T1000 (cell line): Measurements from ENCODE around the gene ARHGEF10L.
A peak's percentile ranks its signal among the peaks of the same experiment; 100 is the strongest.
"Not testable (repeated sequence)": the region's sequence is repeated elsewhere in the genome, so short reads cannot be mapped to it uniquely, and the experiment has no call there.

Experiments used
- DNase-seq: peaks from one replicate; lab custom pipeline; 2025; ENCODE audit warnings: mixed read lengths; lab: John Stamatoyannopoulos, UW

The ARHGEF10L gene

GRCh38 chr1:17539477-17540254 lies at the start of gene ARHGEF10L:
Gene ARHGEF10L, plus strand, starts transcription at chr1:17539698. Its CDS starts 40,898 bp downstream, at chr1:17580596.
- peak; percentile 28 for DNase-seq

- DNase-seq = not testable (repeated sequence)
These were observed 49.6 kb upstream of the ARHGEF10L start for GRCh38 chr1:17489768-17490417.

- not testable (repeated sequence) for DNase-seq
These were observed 48.8 kb upstream of the ARHGEF10L start for GRCh38 chr1:17490667-17491066.

GRCh38 chr1:17494114-17494729 lies 45.3 kb upstream of the ARHGEF10L start:
- DNase-seq = peak; percentile 55

- DNase-seq = no peak
These were observed 43.1 kb upstream of the ARHGEF10L start for GRCh38 chr1:17496419-17496818.

- no peak for DNase-seq
These were observed 41.3 kb upstream of the ARHGEF10L start for GRCh38 chr1:17498214-17498613.

GRCh38 chr1:17502326-17502778 lies 37.1 kb upstream of the ARHGEF10L start:
- DNase-seq = peak; percentile 55

- DNase-seq = no peak
These were observed 36.4 kb upstream of the ARHGEF10L start for GRCh38 chr1:17503146-17503545.

GRCh38 chr1:17507200-17507599 lies 32.3 kb upstream of the ARHGEF10L start:
- not testable (repeated sequence) for DNase-seq

GRCh38 chr1:17507915-17508314 lies 31.6 kb upstream of the ARHGEF10L start:
- no peak for DNase-seq

- no peak for DNase-seq
These were observed 30.1 kb upstream of the ARHGEF10L start for GRCh38 chr1:17509363-17509762.

GRCh38 chr1:17510138-17510537 lies 29.4 kb upstream of the ARHGEF10L start:
- DNase-seq = no peak

GRCh38 chr1:17511188-17511587 lies 28.3 kb upstream of the ARHGEF10L start:
- DNase-seq = no peak

- DNase-seq = no peak
These were observed 26.4 kb upstream of the ARHGEF10L start for GRCh38 chr1:17513131-17513530.

- no peak for DNase-seq
These were observed 24.7 kb upstream of the ARHGEF10L start for GRCh38 chr1:17514776-17515175.

GRCh38 chr1:17515902-17516301 lies 23.6 kb upstream of the ARHGEF10L start:
- no peak for DNase-seq

GRCh38 chr1:17516303-17517214 lies 22.9 kb upstream of the ARHGEF10L start:
- DNase-seq = no peak

GRCh38 chr1:17520041-17520440 lies 19.5 kb upstream of the ARHGEF10L start:
- no peak for DNase-seq

GRCh38 chr1:17520473-17521319 lies 18.8 kb upstream of the ARHGEF10L start:
- no peak for DNase-seq

GRCh38 chr1:17521946-17522612 lies 17.4 kb upstream of the ARHGEF10L start:
- DNase-seq = no peak
